Anterior cingulate cortex (tissue), 58 donors: ENCODE results near the gene TOR2A.
"Not testable (repeated sequence)": the region's sequence is repeated elsewhere in the genome, so short reads cannot be mapped to it uniquely, and the experiment has no call there.

Source experiments
- DNase-seq, 58 donors: peaks; one replicate each; lab custom pipeline; 2025; lab: John Stamatoyannopoulos, UW

TOR2A gene

GRCh38 chr9:127769929-127770582, 35.0 kb upstream of the TOR2A start:
- DNase-seq = no peak

GRCh38 chr9:127769101-127769500, 34.0 kb upstream of the TOR2A start:
- no peak for DNase-seq

- no peak for DNase-seq
These were observed 33.6 kb upstream of the TOR2A start for GRCh38 chr9:127768698-127769097.

- no peak for DNase-seq
These were observed 32.8 kb upstream of the TOR2A start for GRCh38 chr9:127767909-127768331.

GRCh38 chr9:127767410-127767809, 32.3 kb upstream of the TOR2A start:
- no peak for DNase-seq

GRCh38 chr9:127765418-127765817, 30.3 kb upstream of the TOR2A start:
- DNase-seq = no peak

- DNase-seq = peak in 4 of 58 donors; percentile 10 to 24 (median 12)
These were observed 28.9 kb upstream of the TOR2A start for GRCh38 chr9:127763918-127764384.

GRCh38 chr9:127762111-127762676, 27.1 kb upstream of the TOR2A start:
- no peak for DNase-seq

- no peak for DNase-seq
These were observed 26.4 kb upstream of the TOR2A start for GRCh38 chr9:127761491-127761956.

GRCh38 chr9:127761061-127761460, 26.0 kb upstream of the TOR2A start:
- no peak for DNase-seq

GRCh38 chr9:127758843-127759242, 23.7 kb upstream of the TOR2A start:
- DNase-seq = no peak

GRCh38 chr9:127756776-127757175, 21.7 kb upstream of the TOR2A start:
- DNase-seq = not testable (repeated sequence)

- DNase-seq = no peak
These were observed 21.1 kb upstream of the TOR2A start for GRCh38 chr9:127756233-127756632.

- DNase-seq = peak in 22 of 58 donors; percentile 8 to 65 (median 36)
These were observed 20.3 kb upstream of the TOR2A start for GRCh38 chr9:127755061-127756060.

- DNase-seq = peak in 50 of 58 donors; percentile 18 to 83 (median 58)
These were observed 19.3 kb upstream of the TOR2A start for GRCh38 chr9:127754099-127755060.

GRCh38 chr9:127753622-127754021, 18.5 kb upstream of the TOR2A start:
- DNase-seq = no peak

- peak in 1 of 58 donors; percentile 5 for DNase-seq
These were observed 18.1 kb upstream of the TOR2A start for GRCh38 chr9:127753148-127753547.

GRCh38 chr9:127751269-127752054, 16.4 kb upstream of the TOR2A start:
- DNase-seq = no peak
